Neutrophil (primary cell): ENCODE measurements around the gene SYNGR4.

Source experiments
- H3K27ac ChIP-seq: fragments of 200-600 bp; sonication (generic); 2 replicates; pipeline ENCODE4 v1.5.1; 2016; ENCODE audit warnings: mild to moderate bottlenecking, moderate library complexity
- H3K27me3 ChIP-seq: fragments of 200-600 bp; sonication (generic); 2 replicates; pipeline ENCODE4 v1.6.0; 2016; ENCODE audit warnings: mild to moderate bottlenecking
- H3K36me3 ChIP-seq: fragments of 200-600 bp; sonication (generic); 2 replicates; pipeline ENCODE4 v1.5.1; 2017
- H3K4me1 ChIP-seq, 2 experiments: fragments of 200-600 bp in 1 of 2; sonication (generic) in 1 of 2; 1 replicate in 1 of 2; 2 replicates in 1 of 2; pipeline versions ENCODE4 v1.5.1 to v1.6.1; 2013 to 2016; ENCODE audit warnings: low read depth in 1 of 2, low read length in 1 of 2, mild to moderate bottlenecking in 1 of 2, moderate library complexity in 1 of 2; ENCODE audit not compliant: control insufficient read depth in 1 of 2, insufficient read depth in 1 of 2
- H3K4me3 ChIP-seq, 2 experiments: fragments of 200-600 bp in 1 of 2; sonication (generic) in 1 of 2; 1 replicate in 1 of 2; 2 replicates in 1 of 2; pipeline ENCODE4 v1.5.1; 2013 to 2016; ENCODE audit warnings: low read depth in 1 of 2, low read length in 1 of 2, mild to moderate bottlenecking in 1 of 2, moderate library complexity in 1 of 2
- H3K9me3 ChIP-seq: fragments of 200-600 bp; sonication (generic); 2 replicates; pipeline ENCODE4 v1.5.1; 2016
- TF ChIP-seq, protein P1 (sequence below): fragments of 200-600 bp; sonication (generic); IDR thresholded peaks from 2 replicates; pipeline ENCODE4 v1.5.1; 2016; ENCODE audit warnings: antibody characterized with exemption

SYNGR4 gene

DNA sequence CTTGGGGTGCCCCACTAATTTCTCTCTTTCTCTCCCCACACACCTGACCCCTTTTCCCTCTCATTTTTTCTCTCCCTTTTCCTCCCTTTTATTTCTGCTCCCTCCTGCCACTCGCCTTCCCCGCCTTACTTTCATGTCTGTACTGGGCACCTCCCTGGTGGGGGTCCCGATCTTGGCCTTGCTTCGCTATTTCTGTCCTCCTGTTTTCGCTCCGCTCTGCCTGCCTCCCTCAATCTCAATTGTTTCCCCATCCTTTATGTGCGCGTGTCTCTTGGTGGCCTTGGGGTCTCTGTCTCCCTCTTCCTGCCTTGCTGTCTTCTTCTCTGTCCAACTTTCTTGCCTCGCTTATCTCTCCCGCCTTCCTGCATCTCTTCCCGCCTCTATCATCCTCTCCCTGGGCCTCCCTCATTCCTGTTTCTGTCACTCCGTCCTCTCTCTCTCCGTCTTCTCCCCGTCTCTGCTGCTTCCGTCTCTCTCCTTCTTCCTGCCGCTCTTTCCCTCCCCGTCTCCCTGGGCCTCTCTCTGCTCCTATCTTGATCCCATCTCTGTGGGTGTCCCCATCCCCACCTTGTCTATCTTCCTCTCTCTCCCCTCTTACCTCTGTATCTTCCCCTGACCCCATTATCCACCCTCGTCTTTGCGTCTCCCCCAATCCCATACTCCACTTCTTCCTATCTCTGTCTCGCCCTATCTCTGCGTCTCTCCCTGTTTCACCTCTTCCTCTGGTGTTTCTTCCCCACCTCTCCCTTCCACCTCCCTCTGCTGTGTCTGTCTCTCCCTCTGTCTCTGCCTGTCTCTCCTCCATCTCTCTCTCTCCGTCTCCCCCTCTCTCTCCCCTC, 33.3 kb downstream of the SYNGR4 start:
- TF ChIP-seq, protein P1, sequence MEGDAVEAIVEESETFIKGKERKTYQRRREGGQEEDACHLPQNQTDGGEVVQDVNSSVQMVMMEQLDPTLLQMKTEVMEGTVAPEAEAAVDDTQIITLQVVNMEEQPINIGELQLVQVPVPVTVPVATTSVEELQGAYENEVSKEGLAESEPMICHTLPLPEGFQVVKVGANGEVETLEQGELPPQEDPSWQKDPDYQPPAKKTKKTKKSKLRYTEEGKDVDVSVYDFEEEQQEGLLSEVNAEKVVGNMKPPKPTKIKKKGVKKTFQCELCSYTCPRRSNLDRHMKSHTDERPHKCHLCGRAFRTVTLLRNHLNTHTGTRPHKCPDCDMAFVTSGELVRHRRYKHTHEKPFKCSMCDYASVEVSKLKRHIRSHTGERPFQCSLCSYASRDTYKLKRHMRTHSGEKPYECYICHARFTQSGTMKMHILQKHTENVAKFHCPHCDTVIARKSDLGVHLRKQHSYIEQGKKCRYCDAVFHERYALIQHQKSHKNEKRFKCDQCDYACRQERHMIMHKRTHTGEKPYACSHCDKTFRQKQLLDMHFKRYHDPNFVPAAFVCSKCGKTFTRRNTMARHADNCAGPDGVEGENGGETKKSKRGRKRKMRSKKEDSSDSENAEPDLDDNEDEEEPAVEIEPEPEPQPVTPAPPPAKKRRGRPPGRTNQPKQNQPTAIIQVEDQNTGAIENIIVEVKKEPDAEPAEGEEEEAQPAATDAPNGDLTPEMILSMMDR, result no peak
- Histone ChIP-seq H3K27ac (no peak overlapping the region), H3K4me3 (peak overlapping the region; percentile 49 to 53), H3K27me3 (peaks cover 75% of the 10 kb centered on the region), H3K9me3 (no peaks in the 10 kb centered on the region), H3K36me3 (no peaks in the 10 kb centered on the region), H3K4me1 (peaks cover 13 to 20% of the 10 kb centered on the region in 2 experiments)

DNA sequence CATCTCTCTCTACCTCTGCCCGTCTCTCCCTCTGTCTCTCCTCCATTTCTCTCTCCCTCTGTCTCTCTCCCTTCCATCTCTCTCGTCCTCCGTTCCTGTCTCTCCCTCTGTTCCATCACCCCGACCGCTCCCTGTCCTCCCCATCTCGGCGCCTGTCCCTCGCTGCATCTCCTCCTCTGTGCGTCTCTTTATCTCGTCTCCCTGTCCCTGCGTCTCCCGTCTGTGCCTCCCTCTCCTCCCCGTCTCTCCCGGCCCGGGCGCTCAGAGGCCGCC, 33.9 kb downstream of the SYNGR4 start:
- H3K36me3 ChIP-seq, result no peaks in the 10 kb centered on the region
- H3K9me3 ChIP-seq, result no peaks in the 10 kb centered on the region
- H3K27me3 ChIP-seq, result peaks cover 69% of the 10 kb centered on the region
- peaks cover 13 to 20% of the 10 kb centered on the region in 2 experiments for H3K4me1 ChIP-seq
- TF ChIP-seq, protein P1, result no peak
- no peak overlapping the region for H3K27ac ChIP-seq
- H3K4me3 ChIP-seq, result peak overlapping the region; percentile 49 to 53

DNA sequence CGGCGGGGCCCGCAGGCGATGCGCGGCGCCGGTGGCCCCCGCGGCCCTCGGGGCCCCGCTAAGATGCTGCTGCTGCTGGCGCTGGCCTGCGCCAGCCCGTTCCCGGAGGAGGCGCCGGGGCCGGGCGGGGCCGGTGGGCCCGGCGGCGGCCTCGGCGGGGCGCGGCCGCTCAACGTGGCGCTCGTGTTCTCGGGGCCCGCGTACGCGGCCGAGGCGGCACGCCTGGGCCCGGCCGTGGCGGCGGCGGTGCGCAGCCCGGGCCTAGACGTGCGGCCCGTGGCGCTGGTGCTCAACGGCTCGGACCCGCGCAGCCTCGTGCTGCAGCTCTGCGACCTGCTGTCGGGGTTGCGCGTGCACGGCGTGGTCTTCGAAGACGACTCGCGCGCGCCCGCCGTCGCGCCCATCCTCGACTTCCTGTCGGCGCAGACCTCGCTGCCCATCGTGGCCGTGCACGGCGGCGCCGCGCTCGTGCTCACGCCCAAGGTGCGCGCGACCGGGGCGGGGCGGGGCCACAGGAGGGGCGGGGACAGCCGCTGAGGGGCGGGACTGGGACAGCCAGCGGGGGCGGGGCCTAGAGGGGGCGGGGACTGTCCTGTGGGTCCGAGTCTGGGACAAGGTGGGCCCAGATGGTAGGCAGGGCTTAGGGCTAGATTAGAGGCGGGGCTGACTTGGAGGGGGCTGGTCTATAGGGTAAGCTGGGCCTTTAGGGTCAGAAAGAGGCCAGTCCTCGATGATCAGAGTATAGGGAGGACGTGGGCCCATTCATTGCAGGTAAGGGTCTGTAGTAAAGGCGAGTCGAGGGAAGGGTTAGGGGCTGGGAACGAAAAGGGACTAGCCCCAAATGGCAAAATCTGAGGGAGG, 34.4 kb downstream of the SYNGR4 start:
- no peaks in the 10 kb centered on the region for H3K36me3 ChIP-seq
- H3K9me3 ChIP-seq, result no peaks in the 10 kb centered on the region

DNA sequence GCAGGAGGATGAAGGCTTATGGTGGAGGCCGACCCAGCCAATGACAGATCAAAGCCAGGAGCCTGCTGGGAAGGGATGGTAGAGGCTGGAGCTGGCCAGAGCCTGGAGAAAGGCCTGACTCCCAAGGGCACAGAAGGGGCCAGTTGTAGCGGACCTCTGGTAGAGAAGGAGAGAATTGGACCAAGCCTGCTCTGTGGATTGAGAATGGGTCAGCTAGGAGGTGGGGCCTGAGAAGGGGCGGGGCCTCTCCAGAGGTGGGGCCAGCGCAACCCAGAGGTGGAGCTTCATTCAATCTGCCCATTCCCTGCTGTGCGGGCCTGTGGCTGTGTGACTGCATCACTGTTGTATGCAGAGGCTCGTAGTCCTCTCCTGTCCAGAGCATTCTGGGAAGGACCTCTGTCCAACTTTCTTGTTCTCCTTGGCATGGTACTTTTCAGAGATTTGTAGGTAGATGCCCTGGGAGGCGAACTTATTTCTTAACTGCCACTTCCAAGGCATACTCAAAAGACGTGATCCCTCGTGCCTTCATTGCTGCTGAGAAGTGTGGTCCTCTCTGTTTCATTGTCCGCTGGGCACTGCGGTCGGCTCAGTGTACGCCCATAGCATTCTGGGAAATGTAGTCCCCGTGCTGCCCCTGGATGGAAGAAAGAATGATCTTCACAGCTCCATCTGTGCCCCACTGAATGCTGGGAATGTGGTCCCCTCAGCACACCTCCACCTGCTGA, 36.0 kb downstream of the SYNGR4 start:
- H3K4me3 ChIP-seq, result no peak overlapping the region
- TF ChIP-seq, protein P1, result no peak
- no peaks in the 10 kb centered on the region for H3K36me3 ChIP-seq
- no peaks in the 10 kb centered on the region for H3K9me3 ChIP-seq
- H3K27me3 ChIP-seq, result peaks cover 48% of the 10 kb centered on the region
- no peak overlapping the region for H3K27ac ChIP-seq
- H3K4me1 ChIP-seq, result peaks cover 13 to 14% of the 10 kb centered on the region in 2 experiments

More for the DNA sequence above, 34.4 kb downstream of the SYNGR4 start:
- H3K4me3 ChIP-seq, result peak overlapping the region; percentile 53 to 56
- H3K27me3 ChIP-seq, result peaks cover 64% of the 10 kb centered on the region
- peaks cover 13 to 19% of the 10 kb centered on the region in 2 experiments for H3K4me1 ChIP-seq
- H3K27ac ChIP-seq, result peak overlapping the region; percentile 37
- TF ChIP-seq, protein P1, result no peak

DNA sequence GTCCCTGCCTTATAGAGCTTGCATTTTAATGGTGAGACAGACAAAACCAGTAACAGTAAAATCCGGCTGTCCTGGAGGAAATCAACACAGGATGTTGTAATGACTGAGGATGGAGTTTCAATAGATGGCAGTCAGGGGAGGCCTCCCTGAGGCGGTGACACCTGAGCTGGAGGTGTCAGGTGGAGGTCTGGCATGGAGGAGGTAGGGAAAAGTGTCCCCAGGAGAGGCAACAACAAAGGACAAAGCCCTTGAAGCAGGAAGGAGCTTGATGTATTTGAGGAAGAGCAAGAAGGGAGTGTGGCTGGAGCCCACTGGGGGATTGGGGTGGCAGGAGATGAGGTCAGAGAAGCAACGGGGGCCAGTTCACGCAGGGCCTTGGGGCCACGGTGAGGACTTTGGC, 37.1 kb downstream of the SYNGR4 start:
- Histone ChIP-seq H3K36me3 (no peaks in the 10 kb centered on the region), H3K27me3 (peaks cover 37% of the 10 kb centered on the region), H3K4me3 (no peak overlapping the region), H3K4me1 (peaks cover 13 to 14% of the 10 kb centered on the region in 2 experiments), H3K27ac (no peak overlapping the region), H3K9me3 (no peaks in the 10 kb centered on the region)
- TF ChIP-seq, protein P1, result no peak
